Small intestine (tissue), 7 donors: ENCODE measurements around the gene HOXA6. TPM values are rescaled to one million over a fixed set of nuclear protein-coding genes. Genes with fewer than 3 reads are reported as not detected.
A peak's percentile ranks its signal among the peaks of the same experiment; 100 is the strongest.

Source experiments
- DNase-seq, 2 donors: peaks; one replicate each; pipeline versions ENCODE4 v3.0.0 to v3.0.0-alpha.2; 2013
- FAIRE-seq: peaks from 2 replicates; lab custom pipeline; 2012; peaks lifted over from hg19 to GRCh38; lab: Jason Lieb, UNC
- H3K27ac ChIP-seq, 3 donors: one replicate each; pipeline ENCODE4 v1.5.1; 2013; ENCODE audit warnings: low read length in 2 of 3, mild to moderate bottlenecking in 2 of 3, control low read depth in 1 of 3, inconsistent platforms in 1 of 3, low read depth in 1 of 3, moderate library complexity in 1 of 3
- H3K27me3 ChIP-seq, 3 donors: one replicate each; pipeline ENCODE4 v1.6.1; 2013; ENCODE audit warnings: low read length in 3 of 3, inconsistent platforms in 1 of 3; ENCODE audit not compliant: control insufficient read depth in 3 of 3, insufficient read depth in 3 of 3
- H3K36me3 ChIP-seq, 3 donors: one replicate each; pipeline ENCODE4 v1.6.1; 2013; ENCODE audit warnings: low read length in 3 of 3, inconsistent platforms in 1 of 3, low read depth in 1 of 3, mild to moderate bottlenecking in 1 of 3, moderate library complexity in 1 of 3; ENCODE audit not compliant: control insufficient read depth in 3 of 3, insufficient read depth in 2 of 3
- H3K4me1 ChIP-seq, 3 donors: one replicate each; pipeline ENCODE4 v1.6.1; 2013; ENCODE audit warnings: low read length in 2 of 3, inconsistent platforms in 1 of 3, low read depth in 1 of 3, mild to moderate bottlenecking in 1 of 3, moderate library complexity in 1 of 3; ENCODE audit not compliant: control insufficient read depth in 3 of 3, insufficient read depth in 2 of 3
- H3K4me3 ChIP-seq, 3 donors: one replicate each; pipeline ENCODE4 v1.5.1; 2013; ENCODE audit warnings: low read length in 3 of 3, control low read depth in 1 of 3, inconsistent platforms in 1 of 3, low read depth in 1 of 3, mild to moderate bottlenecking in 1 of 3, moderate library complexity in 1 of 3
- H3K9me3 ChIP-seq, 2 donors: one replicate each; pipeline ENCODE4 v1.6.1; 2013; ENCODE audit warnings: low read depth in 1 of 2, low read length in 1 of 2; ENCODE audit not compliant: control insufficient read depth in 2 of 2, insufficient read depth in 1 of 2
- WGBS, 3 donors: extraction: QIAGEN DNeasy Blood & Tissue Kit; methylation state at CpG; one replicate each; pipeline ENCODE4 v1.1.7; 2013; 5-methylcytosine and 5-hydroxymethylcytosine counted together
- polyA plus RNA-seq, 4 donors: library from polyadenylated mRNA; stranded (reverse) in 3 of 4; unstranded in 1 of 4; fragments of 200-250 nt in 3 of 4; fragments of 120-200 nt in 1 of 4; gene quantifications; one replicate each; pipeline versions ENCODE4 v1.2.1 to v1.2.3, GENCODE V29; 2013
- donor health status: healthy with polysubstance abuse.
- donor health status: control.
- donor health status: control.
- donor health status: Bipolar disorder and iron deficiency.
- donor health status: healthy.

Gene HOXA6
- polyA plus RNA-seq, 4 donors = 0.46 to 29.7 (median 0.81) TPM; not detected in 1

GRCh38 chr7:27172823-27173510 lies 25.4 kb upstream of the HOXA6 start:
- H3K27ac ChIP-seq = peak overlapping the region in 1 of 3 donors; percentile 20
- H3K36me3 ChIP-seq = peaks cover 0 to 7% (median 0%) of the 10 kb centered on the region in 3 donors
- peaks cover 0 to 10% of the 10 kb centered on the region in 2 donors for H3K9me3 ChIP-seq
- 2% methylated on average over 50 to 58 of the region's 58 CpGs for WGBS, 3 donors
- FAIRE-seq = no peak
- no peak for DNase-seq
- H3K27me3 ChIP-seq = peaks cover 20 to 93% (median 81%) of the 10 kb centered on the region in 3 donors
- H3K4me3 ChIP-seq = peak overlapping the region; percentile 47 to 73 (median 47)
- peaks cover 0 to 6% (median 0%) of the 10 kb centered on the region in 3 donors for H3K4me1 ChIP-seq

- H3K27ac ChIP-seq = peak overlapping the region in 1 of 3 donors; percentile 15
- peak overlapping the region in 2 of 3 donors; percentile 47 to 73 for H3K4me3 ChIP-seq
- peaks cover 0 to 10% of the 10 kb centered on the region in 2 donors for H3K9me3 ChIP-seq
- 7 to 9% (median 8%) methylated on average over 10 of the region's 10 CpGs for WGBS, 3 donors
- peaks cover 0 to 6% (median 0%) of the 10 kb centered on the region in 3 donors for H3K4me1 ChIP-seq
- H3K36me3 ChIP-seq = peaks cover 0 to 7% (median 0%) of the 10 kb centered on the region in 3 donors
- FAIRE-seq (no peak), DNase-seq (no peak)
- H3K27me3 ChIP-seq = peaks cover 20 to 93% (median 78%) of the 10 kb centered on the region in 3 donors
Observed at GRCh38 chr7:27172315-27172774, 24.8 kb upstream of the HOXA6 start.

- Histone ChIP-seq H3K27ac (peak overlapping the region in 1 of 3 donors; percentile 42), H3K9me3 (peaks cover 0 to 14% of the 10 kb centered on the region in 2 donors), H3K27me3 (peaks cover 20 to 93% (median 78%) of the 10 kb centered on the region in 3 donors), H3K4me3 (peak overlapping the region in 2 of 3 donors; percentile 9 to 47), H3K4me1 (peaks cover 0 to 6% (median 0%) of the 10 kb centered on the region in 3 donors), H3K36me3 (peaks cover 0 to 7% (median 0%) of the 10 kb centered on the region in 3 donors)
- 4 to 8% (median 6%) methylated on average over 30 of the region's 30 CpGs for WGBS, 3 donors
- FAIRE-seq (no peak), DNase-seq (no peak)
Observed at GRCh38 chr7:27171637-27172314, 24.2 kb upstream of the HOXA6 start.

- peaks cover 0 to 7% (median 0%) of the 10 kb centered on the region in 3 donors for H3K36me3 ChIP-seq
- H3K9me3 ChIP-seq = peaks cover 0 to 16% of the 10 kb centered on the region in 2 donors
- peak overlapping the region in 2 of 3 donors; percentile 9 to 47 for H3K4me3 ChIP-seq
- peak overlapping the region in 1 of 3 donors; percentile 42 for H3K27ac ChIP-seq
- WGBS, 3 donors = 6 to 12% (median 11%) methylated on average over 8 of the region's 8 CpGs
- FAIRE-seq (no peak), DNase-seq (no peak)
- H3K4me1 ChIP-seq = peaks cover 0 to 6% (median 0%) of the 10 kb centered on the region in 3 donors
- peaks cover 20 to 93% (median 82%) of the 10 kb centered on the region in 3 donors for H3K27me3 ChIP-seq
Observed at GRCh38 chr7:27171325-27171636, 23.7 kb upstream of the HOXA6 start.

- peaks cover 20 to 93% (median 84%) of the 10 kb centered on the region in 3 donors for H3K27me3 ChIP-seq
- H3K4me3 ChIP-seq = peak overlapping the region in 2 of 3 donors; percentile 47 to 51
- DNase-seq (no peak), FAIRE-seq (no peak)
- H3K27ac ChIP-seq = peak overlapping the region in 1 of 3 donors; percentile 55
- H3K9me3 ChIP-seq = peaks cover 0 to 19% of the 10 kb centered on the region in 2 donors
- H3K36me3 ChIP-seq = peaks cover 0 to 7% (median 0%) of the 10 kb centered on the region in 3 donors
- 14 to 24% (median 20%) methylated on average over 11 of the region's 11 CpGs for WGBS, 3 donors
- peaks cover 0 to 6% (median 0%) of the 10 kb centered on the region in 3 donors for H3K4me1 ChIP-seq
Observed at GRCh38 chr7:27170426-27171324, 23.1 kb upstream of the HOXA6 start.

- peaks cover 0 to 6% (median 0%) of the 10 kb centered on the region in 3 donors for H3K4me1 ChIP-seq
- peaks cover 17 to 93% (median 84%) of the 10 kb centered on the region in 3 donors for H3K27me3 ChIP-seq
- FAIRE-seq (no peak), DNase-seq (no peak)
- H3K36me3 ChIP-seq = peaks cover 0 to 7% (median 0%) of the 10 kb centered on the region in 3 donors
- peak overlapping the region in 2 of 3 donors; percentile 42 to 51 for H3K4me3 ChIP-seq
- 3% methylated on average over 31 to 46 of the region's 46 CpGs for WGBS, 3 donors
- H3K9me3 ChIP-seq = peaks cover 0 to 19% of the 10 kb centered on the region in 2 donors
- H3K27ac ChIP-seq = peak overlapping the region in 1 of 3 donors; percentile 55
Observed at GRCh38 chr7:27169658-27170425, 22.3 kb upstream of the HOXA6 start.

GRCh38 chr7:27168265-27168947 lies 20.8 kb upstream of the HOXA6 start:
- Histone ChIP-seq H3K9me3 (peaks cover 0 to 19% of the 10 kb centered on the region in 2 donors), H3K27ac (peak overlapping the region in 1 of 3 donors; percentile 61), H3K36me3 (peaks cover 0 to 9% (median 0%) of the 10 kb centered on the region in 3 donors), H3K27me3 (peaks cover 19 to 93% (median 84%) of the 10 kb centered on the region in 3 donors), H3K4me1 (peaks cover 0 to 5% (median 0%) of the 10 kb centered on the region in 3 donors), H3K4me3 (peak overlapping the region in 1 of 3 donors; percentile 42)
- WGBS, 3 donors = 13 to 20% (median 13%) methylated on average over 25 of the region's 25 CpGs
- FAIRE-seq (no peak), DNase-seq (peak in 1 of 2 donors; percentile 66)
